IMR-90 (cell line): Measurements from ENCODE around the gene FMNL1. TPM values are rescaled to one million over a fixed set of nuclear protein-coding genes. Genes with fewer than 3 reads are reported as not detected.

Experiments
- ATAC-seq: fragments of 200-7000 bp; cut with Tn5 transposase; 2 replicates; pipeline ENCODE4 v1.9.1; 2020; ENCODE audit warnings: low read depth, mild to moderate bottlenecking, moderate library complexity
- BruUV-seq: library from RNA; stranded (reverse); fragments of 400-500 nt; replicated peaks from 2 replicates; lab custom pipeline; 2021; lab: Mats Ljungman, UMichigan
- CTCF ChIA-PET: fragments of 300-600 bp; formaldehyde crosslinking; extraction: SDS; loops from one replicate; lab custom pipeline; 2021; ENCODE audit warnings: antibody characterized with exemption; lab: Yijun Ruan, JAX
- POLR2A ChIA-PET: fragments of 300-600 bp; sonication (Branson Sonifier 250); formaldehyde crosslinking; loops from one replicate; lab custom pipeline; 2022; ENCODE audit warnings: antibody characterized with exemption; ENCODE audit not compliant: unreplicated experiment; lab: Charles Lee
- DNase-seq: peaks from one replicate; pipeline ENCODE4 v3.0.0; 2013
- H2AFZ ChIP-seq: replicated peaks from 2 replicates; pipeline ENCODE3; 2013; ENCODE audit warnings: low read length, mild to moderate bottlenecking; ENCODE audit not compliant: poor library complexity
- H2AK5ac ChIP-seq: 2 replicates; pipeline ENCODE4 v1.6.1; 2013; ENCODE audit warnings: low read depth, low read length, inconsistent platforms
- H2AK9ac ChIP-seq: replicated peaks from 2 replicates; pipeline ENCODE3; 2013; ENCODE audit warnings: mild to moderate bottlenecking, low read depth, low read length, moderate library complexity; ENCODE audit not compliant: poor library complexity
- H2BK120ac ChIP-seq: 2 replicates; pipeline ENCODE4 v1.6.1; 2013; ENCODE audit warnings: low read depth, low read length, inconsistent platforms
- H2BK15ac ChIP-seq: 3 replicates; pipeline ENCODE4 v1.6.1; 2013; ENCODE audit warnings: low read depth, low read length, inconsistent platforms
- H2BK20ac ChIP-seq: 2 replicates; pipeline ENCODE4 v1.6.1; 2013; ENCODE audit warnings: low read depth, mild to moderate bottlenecking, inconsistent platforms, low read length, moderate library complexity
- H2BK5ac ChIP-seq: 2 replicates; pipeline ENCODE4 v1.6.1; 2013; ENCODE audit warnings: mild to moderate bottlenecking, low read depth, low read length, inconsistent platforms; ENCODE audit not compliant: poor library complexity, severe bottlenecking
- H3K14ac ChIP-seq: replicated peaks from 2 replicates; pipeline ENCODE4 v1.6.1; 2013; ENCODE audit warnings: low read depth, low read length, inconsistent platforms
- H3K18ac ChIP-seq: 2 replicates; pipeline ENCODE4 v1.6.1; 2013; ENCODE audit warnings: low read depth, low read length, control low read depth
- H3K23ac ChIP-seq: 2 replicates; pipeline ENCODE4 v1.6.1; 2013; ENCODE audit warnings: low read depth, low read length, inconsistent platforms
- H3K27ac ChIP-seq: 2 replicates; pipeline ENCODE4 v1.5.1; 2013; ENCODE audit warnings: mild to moderate bottlenecking, control low read depth, low read length; ENCODE audit not compliant: insufficient read depth
- H3K27me3 ChIP-seq: 2 replicates; pipeline ENCODE4 v1.6.1; 2013; ENCODE audit warnings: low read length; ENCODE audit not compliant: control insufficient read depth, insufficient read depth
- H3K36me3 ChIP-seq: 2 replicates; pipeline ENCODE4 v1.6.1; 2013; ENCODE audit warnings: low read length, mixed read lengths; ENCODE audit not compliant: control insufficient read depth, insufficient read depth
- H3K4ac ChIP-seq: 2 replicates; pipeline ENCODE4 v1.6.1; 2013; ENCODE audit warnings: low read depth, low read length, inconsistent platforms
- H3K4me1 ChIP-seq: 2 replicates; pipeline ENCODE4 v1.6.1; 2013; ENCODE audit warnings: low read length, mixed read lengths; ENCODE audit not compliant: control insufficient read depth, insufficient read depth
- H3K4me2 ChIP-seq: 2 replicates; pipeline ENCODE4 v1.6.1; 2013; ENCODE audit warnings: low read depth, mild to moderate bottlenecking, control low read depth, low read length, moderate library complexity
- H3K4me3 ChIP-seq: 2 replicates; pipeline ENCODE4 v1.5.1; 2013; ENCODE audit warnings: low read depth, mild to moderate bottlenecking, control low read depth, low read length, moderate library complexity; ENCODE audit not compliant: insufficient read depth
- H3K56ac ChIP-seq: 2 replicates; pipeline ENCODE4 v1.6.1; 2013; ENCODE audit warnings: low read length, inconsistent platforms; ENCODE audit not compliant: insufficient read depth; ENCODE audit errors: extremely low read depth
- H3K79me1 ChIP-seq, 2 experiments: 2 replicates each; pipeline ENCODE4 v1.6.1; 2013; ENCODE audit warnings: low read length in 2 of 2, inconsistent platforms in 1 of 2, low read depth in 1 of 2
- H3K9ac ChIP-seq: 2 replicates; pipeline ENCODE4 v1.6.1; 2013; ENCODE audit warnings: low read depth, low read length, control low read depth
- H3K9me1 ChIP-seq: 2 replicates; pipeline ENCODE4 v1.6.1; 2013; ENCODE audit warnings: low read length, inconsistent platforms; ENCODE audit not compliant: insufficient read depth
- H3K9me3 ChIP-seq: 2 replicates; pipeline ENCODE4 v1.6.1; 2013; ENCODE audit warnings: low read length; ENCODE audit not compliant: control insufficient read depth, insufficient read depth
- H4K20me1 ChIP-seq: 2 replicates; pipeline ENCODE4 v1.6.1; 2013; ENCODE audit warnings: low read length, inconsistent platforms; ENCODE audit not compliant: insufficient read depth
- H4K5ac ChIP-seq: 2 replicates; pipeline ENCODE4 v1.6.1; 2013; ENCODE audit warnings: mild to moderate bottlenecking, low read depth, low read length, control low read depth
- H4K8ac ChIP-seq, 2 experiments: 2 replicates each; pipeline ENCODE4 v1.6.1; 2013; ENCODE audit warnings: low read depth in 2 of 2, low read length in 2 of 2, control low read depth in 1 of 2, inconsistent platforms in 1 of 2
- H4K91ac ChIP-seq: 2 replicates; pipeline ENCODE4 v1.6.1; 2013; ENCODE audit warnings: low read depth, low read length, inconsistent platforms; ENCODE audit not compliant: insufficient read depth
- BHLHE40 ChIP-seq: fragments of 150-350 bp; IDR thresholded peaks from 2 replicates; pipeline ENCODE4 v1.6.1; 2016; ENCODE audit warnings: mild to moderate bottlenecking, low read depth, low read length
- WGBS, 2 experiments: methylation state at CpG; one replicate each; pipeline versions ENCODE4 v1.1.5 to v1.1.7; 2013; ENCODE audit warnings: missing lambda C conversion rate in 2 of 2; ENCODE audit not compliant: insufficient read length in 1 of 2; ENCODE audit errors: extremely low coverage in 2 of 2; 5-methylcytosine and 5-hydroxymethylcytosine counted together
- dilution Hi-C: fragments of 300-500 bp; cut with HindIII; formaldehyde crosslinking; loops from one replicate; pipeline ENCODE4 v1.14.3; 2018; ENCODE audit warnings: low sequenced_read_pairs; ENCODE audit not compliant: unreplicated experiment
- in situ Hi-C: fragments of 300-500 bp; cut with MboI; formaldehyde crosslinking; loops from 3 replicates; pipeline ENCODE4 v1.14.3; 2019; ENCODE audit warnings: low sequenced_read_pairs, inconsistent platforms, mixed read lengths
- intact Hi-C: fragments of 100-400 bp; cut with micrococcal nuclease; formaldehyde crosslinking; loops from 2 replicates; pipeline ENCODE4 v1.10.0; 2022
- polyA plus RNA-seq, 3 experiments: library from polyadenylated mRNA; depleted of rRNA; stranded (reverse); fragments of >200 nt; gene quantifications; 2 replicates each; pipeline ENCODE4 v1.2.3, GENCODE V29; 2012; ENCODE audit warnings: low replicate concordance in 1 of 3
- total RNA-seq: library from RNA; depleted of rRNA; stranded (reverse); fragments of >200 nt; gene quantifications from 2 replicates; pipeline ENCODE4 v1.2.3, GENCODE V29; 2012

FMNL1 gene
- total and polyA plus RNA-seq, 2 of the 4 experiments (the other 2 are of a cell fraction): 0.36 to 2.3 TPM

DNA sequence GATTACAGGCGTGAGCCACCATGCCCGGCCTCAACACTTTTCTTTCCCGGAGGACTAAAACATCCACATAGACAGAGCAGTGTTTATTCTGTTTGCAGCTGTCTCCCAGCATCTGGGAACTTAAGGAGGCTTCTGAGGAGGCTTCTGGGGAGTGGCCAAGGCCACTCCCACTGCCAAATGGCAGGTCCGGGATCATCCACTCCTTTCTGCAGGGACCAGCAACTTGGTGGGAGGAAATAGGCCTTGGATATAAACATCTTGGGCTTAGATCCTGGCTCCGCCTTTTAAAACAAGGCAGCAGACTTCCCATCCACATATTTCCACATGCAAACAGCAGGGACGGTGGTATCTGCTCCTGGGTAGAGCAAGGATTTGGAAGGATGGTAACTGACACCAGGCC, 54.3 kb downstream of the FMNL1 start:
- H3K4ac ChIP-seq: 0 out of 2 replicates have a peak overlapping the region, but pooled peaks have one; percentile 60
- no peak overlapping the region for H2AFZ ChIP-seq
- POLR2A ChIA-PET: no interaction called here
- no peak overlapping the region for H4K5ac ChIP-seq
- in situ Hi-C loops: loop anchor here (5.0 kb wide), 1 partner anchor 111 kb away; no protein-coding TSS in a partner anchor
- H3K27ac ChIP-seq: peak overlapping the region; percentile 12; the same call in 1 of the 2 replicates
- no CpG with 5 or more reads among the region's 6 CpGs for WGBS, 2 experiments
- H3K56ac ChIP-seq: no peak overlapping the region
- no peaks in the 10 kb centered on the region for H3K9me3 ChIP-seq
- no peak overlapping the region for H2BK15ac ChIP-seq
- DNase-seq: peak; percentile 87
- peak; percentile 83 for ATAC-seq
- H2BK120ac ChIP-seq: no peak overlapping the region
- H2AK9ac ChIP-seq: no peak overlapping the region
- H4K20me1 ChIP-seq: peaks cover 5% of the 10 kb centered on the region; the same call in 1 of the 2 replicates
- 0 out of 2 replicates have a peak, but pooled peaks cover 3% of the 10 kb centered on the region for H3K9me1 ChIP-seq
- no peak overlapping the region for H3K4me2 ChIP-seq
- dilution Hi-C loops: no loop called here
- CTCF ChIA-PET: interaction anchor here (0.6 to 1.2 kb wide), 2 partner anchors 16 to 96 kb away, joined by 4 to 6 read pairs; no protein-coding TSS in a partner anchor
- H4K91ac ChIP-seq: peak overlapping the region; percentile 35; the same call in 1 of the 2 replicates
- H3K9ac ChIP-seq: no peak overlapping the region
- peaks cover 3 to 12% of the 10 kb centered on the region in 2 experiments; a peak in 1 of 4 replicates for H3K79me1 ChIP-seq
- H3K18ac ChIP-seq: no peak overlapping the region
- no peak overlapping the region for H3K4me3 ChIP-seq
- H3K4me1 ChIP-seq: peaks cover 3% of the 10 kb centered on the region; the same call in 1 of the 2 replicates
- BruUV-seq: no TSS peak
- H4K8ac ChIP-seq: peak overlapping the region in 1 of 2 experiments; percentile 50; a peak in 1 of 4 replicates
- peaks cover 28% of the 10 kb centered on the region for H3K36me3 ChIP-seq
- no peak overlapping the region for H2BK5ac ChIP-seq
- H2AK5ac ChIP-seq: peak overlapping the region; percentile 51; the same call in 1 of the 2 replicates
- no peak for TF ChIP-seq BHLHE40
- H3K14ac ChIP-seq: peak overlapping the region; percentile 40; the same call in 1 of the 2 replicates
- H3K23ac ChIP-seq: no peak overlapping the region
- H2BK20ac ChIP-seq: no peak overlapping the region
- no peaks in the 10 kb centered on the region for H3K27me3 ChIP-seq
- intact Hi-C loops: loop anchor here (2.0 kb wide), 1 partner anchor 57 kb away; no protein-coding TSS in a partner anchor
